Medulla oblongata (tissue), 1 donor: ENCODE measurements around the gene BTG3.
A peak's percentile ranks its signal among the peaks of the same experiment; 100 is the strongest.

Source experiments
- DNase-seq: peaks from one replicate; pipeline ENCODE4 v3.0.0-alpha.2; 2015; ENCODE audit errors: extremely low spot score

Gene BTG3

DNA sequence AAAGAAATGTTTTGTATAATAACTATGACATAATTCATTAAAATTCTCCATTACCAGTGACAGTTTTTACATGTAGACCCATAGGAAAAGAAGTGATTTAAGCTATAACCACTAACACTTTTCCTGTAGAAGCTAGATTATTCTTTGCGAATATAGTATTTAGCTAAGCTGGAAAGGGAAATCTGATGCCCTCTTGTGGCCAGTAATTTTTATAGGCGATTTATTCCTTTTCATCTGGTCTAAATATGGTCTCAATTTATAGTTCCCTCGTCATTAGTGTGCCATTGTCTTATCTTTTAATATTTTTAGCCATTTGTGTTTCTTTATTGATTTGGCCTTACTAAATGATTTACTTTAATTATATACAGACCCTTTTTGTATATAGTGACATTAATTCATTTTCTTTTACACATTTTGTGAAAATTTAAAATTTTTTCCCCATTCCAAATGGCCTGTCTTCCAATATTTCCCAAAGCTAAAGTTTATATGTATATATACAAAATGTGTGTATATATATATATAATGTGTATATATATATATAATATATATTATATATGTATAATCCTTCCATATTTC lies 26.7 kb downstream of the BTG3 start:
- peak; percentile 82 for DNase-seq

- DNase-seq: no peak
Measured at GRCh38 chr21:17583898-17584297, 28.8 kb downstream of the BTG3 start.

GRCh38 chr21:17580319-17580718 lies 32.4 kb downstream of the BTG3 start:
- no peak for DNase-seq

GRCh38 chr21:17578876-17579275 lies 33.8 kb downstream of the BTG3 start:
- DNase-seq: no peak

- no peak for DNase-seq
Measured at GRCh38 chr21:17578162-17578561, 34.5 kb downstream of the BTG3 start.

DNA sequence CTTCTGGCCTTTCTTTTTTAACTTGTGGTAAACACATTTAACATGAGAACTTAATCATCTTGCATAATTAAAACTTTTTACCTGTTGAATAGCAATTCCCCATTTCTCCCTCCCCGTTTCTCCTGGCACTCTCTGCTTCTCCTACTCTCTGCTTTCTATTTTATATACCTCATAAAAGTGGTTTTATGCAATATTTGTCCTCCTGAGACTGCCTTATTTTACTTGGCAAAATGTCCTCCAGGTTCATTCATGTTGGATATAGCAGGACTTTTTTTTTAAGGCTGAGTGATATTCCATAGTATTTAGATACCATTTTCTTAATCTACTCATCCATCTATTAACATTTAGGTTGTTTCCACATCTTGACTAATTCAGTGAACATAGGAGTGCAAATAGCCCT lies 35.0 kb downstream of the BTG3 start:
- DNase-seq: no peak

DNA sequence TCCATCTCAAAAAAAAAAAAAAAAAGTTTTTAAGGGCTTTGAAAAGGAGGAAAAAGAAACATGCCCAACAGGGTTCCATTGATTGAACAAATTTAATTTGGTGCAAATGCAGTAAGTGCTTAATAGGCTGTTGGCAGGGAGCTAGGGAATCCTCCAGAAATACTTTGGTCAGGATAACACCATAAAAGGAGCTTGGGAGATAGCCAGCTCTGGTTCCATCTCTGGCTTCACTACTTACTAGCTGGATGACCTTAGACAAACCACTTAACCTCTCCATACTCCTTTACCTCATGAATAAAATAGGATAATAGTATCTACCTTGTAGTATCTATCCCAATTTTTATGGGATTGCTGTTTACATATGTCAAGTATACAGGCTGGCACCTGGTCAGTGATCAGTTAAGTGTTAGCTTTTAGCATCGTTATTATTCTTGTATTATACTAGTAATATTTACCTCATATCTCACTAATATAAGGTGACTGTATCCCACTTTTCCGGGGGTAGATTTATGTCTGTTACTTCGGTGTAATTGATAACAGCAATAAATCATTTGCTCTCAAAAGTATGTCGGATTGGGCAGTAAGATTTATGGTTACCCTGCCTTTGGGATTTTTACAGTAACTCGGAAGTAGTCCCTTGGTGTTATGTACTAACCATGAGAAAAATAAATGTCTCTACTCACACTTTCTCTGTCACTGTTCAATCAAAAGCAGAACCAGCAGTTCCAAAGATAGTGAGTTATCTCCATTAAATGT lies 36.4 kb downstream of the BTG3 start:
- DNase-seq: no peak

DNA sequence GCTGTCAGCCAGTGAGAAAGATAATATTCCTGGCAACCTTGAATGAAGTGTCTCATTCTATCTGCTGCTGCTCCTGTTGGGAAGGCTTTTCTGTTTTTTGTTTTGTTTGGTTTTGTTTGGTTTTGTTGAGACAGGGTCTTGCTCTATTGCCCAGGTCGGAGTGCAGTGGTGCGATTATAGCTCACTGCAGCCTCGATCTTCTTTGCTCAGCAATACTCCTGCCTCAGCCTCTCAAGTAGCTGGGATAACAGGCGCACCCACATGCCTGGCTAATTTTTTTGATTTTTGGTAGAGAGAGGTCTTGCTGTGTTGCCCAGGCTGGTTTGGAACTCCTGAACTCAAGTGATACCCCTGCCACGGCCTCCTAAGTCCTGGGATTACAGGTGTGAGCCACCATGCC lies 37.6 kb downstream of the BTG3 start:
- no peak for DNase-seq

DNA sequence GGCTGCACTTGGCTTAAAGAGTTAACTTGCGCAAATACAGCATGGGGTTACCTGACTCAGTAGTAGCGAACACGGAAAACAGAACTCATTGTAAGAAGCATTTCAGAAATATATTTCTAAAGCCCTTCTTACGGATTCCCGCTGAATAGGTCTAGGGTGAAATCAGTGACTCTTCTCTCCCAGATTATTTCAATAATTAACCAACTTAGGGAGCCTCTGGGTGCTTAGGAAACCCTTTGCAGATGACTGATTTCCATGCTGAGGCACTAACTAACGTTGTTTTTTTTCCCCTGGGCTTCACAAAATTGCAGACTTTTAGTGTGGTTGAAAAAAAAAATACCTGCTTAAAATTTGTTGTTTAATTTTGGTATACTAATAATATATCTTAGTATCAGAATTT lies 40.3 kb downstream of the BTG3 start:
- no peak for DNase-seq

DNA sequence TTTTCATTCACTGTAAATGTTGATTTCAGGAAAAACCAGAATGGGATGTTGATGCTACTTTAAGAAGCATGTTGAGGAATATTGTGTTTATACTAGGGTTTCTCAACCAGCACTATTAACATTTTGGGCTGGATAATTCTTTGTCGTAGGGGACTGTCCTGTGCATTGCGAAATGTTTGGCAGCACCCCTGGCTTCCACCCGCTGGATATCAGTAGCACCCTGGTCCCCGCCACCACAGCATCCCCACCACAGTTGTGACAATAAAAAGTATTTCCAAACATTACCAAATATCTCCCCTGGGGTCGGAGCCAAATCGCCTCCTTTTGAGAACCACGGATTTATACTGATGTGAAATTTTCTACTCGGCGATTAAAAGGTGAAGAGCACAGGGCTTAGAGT lies 41.9 kb downstream of the BTG3 start:
- no peak for DNase-seq

DNA sequence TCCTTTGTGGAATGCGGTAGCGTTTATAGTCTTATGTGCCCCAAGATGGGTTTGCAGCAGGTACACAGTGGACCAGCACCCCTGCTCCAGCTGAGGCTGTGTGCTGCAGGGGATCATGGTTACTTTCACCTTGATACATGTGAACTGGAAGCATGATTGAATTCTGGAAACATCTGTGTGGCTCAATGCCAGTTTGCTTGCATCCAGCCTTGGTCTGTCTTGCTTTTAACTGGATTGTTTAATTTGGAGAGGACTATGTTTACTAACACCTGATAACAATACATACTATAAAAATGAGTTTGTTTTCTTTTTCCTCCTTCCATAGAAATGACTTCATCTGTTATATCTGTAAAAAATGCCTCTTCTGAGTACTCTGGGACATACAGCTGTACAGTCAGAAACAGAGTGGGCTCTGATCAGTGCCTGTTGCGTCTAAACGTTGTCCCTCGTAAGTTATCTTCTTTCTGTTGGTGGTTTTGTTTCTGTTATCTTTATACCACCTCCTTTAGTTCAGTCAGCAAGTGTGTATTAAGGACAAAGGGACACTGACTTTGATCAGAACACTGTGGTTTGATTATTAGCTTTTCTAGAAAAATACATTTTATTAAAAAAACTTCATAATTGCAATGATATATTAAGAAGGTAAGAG lies 52.2 kb downstream of the BTG3 start:
- no peak for DNase-seq

GRCh38 chr21:17554679-17555465 lies 57.8 kb downstream of the BTG3 start:
- DNase-seq: peak; percentile 85

DNA sequence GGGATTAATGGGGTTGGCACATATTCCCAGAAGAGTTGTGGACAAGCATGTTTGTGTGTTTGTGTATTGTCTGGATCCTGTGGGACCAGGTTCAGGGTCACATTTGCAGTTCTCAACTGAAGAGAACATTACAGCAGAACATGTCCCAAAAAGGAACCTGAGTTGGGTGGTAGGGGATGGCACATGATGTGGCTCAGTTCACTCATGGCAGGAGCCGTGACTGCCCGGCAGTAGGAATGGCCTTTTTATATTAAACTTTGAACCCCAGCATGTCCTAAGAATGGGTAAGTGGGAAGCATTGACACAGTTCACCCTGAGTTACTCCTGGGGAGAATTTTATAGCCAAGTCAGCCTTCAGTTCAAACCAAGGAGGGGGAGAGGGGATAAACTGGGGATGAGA lies 58.6 kb downstream of the BTG3 start:
- no peak for DNase-seq

- no peak for DNase-seq
Measured at GRCh38 chr21:17552410-17552809, 60.3 kb downstream of the BTG3 start.

- DNase-seq: no peak
Measured at GRCh38 chr21:17550671-17551308, 61.9 kb downstream of the BTG3 start.

DNA sequence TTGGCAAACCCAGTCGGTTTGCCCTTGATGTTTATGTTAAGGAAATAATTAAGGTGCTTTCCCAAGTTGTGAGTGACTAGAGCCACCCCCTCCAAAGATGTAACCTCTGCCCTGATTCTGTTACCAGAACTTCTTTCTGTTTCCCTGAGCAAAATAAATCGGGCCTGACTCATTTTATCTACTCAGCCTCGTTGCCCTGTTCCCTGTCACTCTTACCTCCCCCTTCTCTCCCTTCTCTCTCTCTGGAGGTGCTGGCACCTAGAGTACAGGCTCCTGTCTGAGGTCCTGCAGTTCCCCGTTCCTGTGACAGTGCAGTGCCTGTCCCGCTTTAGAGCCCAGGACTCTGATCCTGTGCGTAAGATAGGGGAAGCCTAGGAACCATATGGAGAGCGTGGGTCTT lies 64.4 kb downstream of the BTG3 start:
- no peak for DNase-seq

GRCh38 chr21:17545007-17545406 lies 67.7 kb downstream of the BTG3 start:
- DNase-seq: no peak
